Body of pancreas (tissue), 4 donors: ENCODE measurements around the gene SOBP.

Experiments used
- CTCF ChIP-seq, 7 experiments: fragments of 450-650 bp in 4 of 7; fragments of 200-600 bp in 3 of 7; sonication (generic) in 3 of 7; IDR thresholded peaks; one replicate each; pipeline ENCODE4 v1.5.1; 2016 to 2019; ENCODE audit warnings: antibody characterized with exemption in 7 of 7
- POLR2A ChIP-seq, 3 donors: fragments of 450-650 bp; IDR thresholded peaks; one replicate each; pipeline ENCODE4 v1.6.1; 2016; ENCODE audit warnings: antibody characterized with exemption in 3 of 3, mild to moderate bottlenecking in 2 of 3

- no peak for TF ChIP-seq CTCF (IDR thresholded peaks at IDR 0.05)
- no peak for TF ChIP-seq POLR2A (IDR thresholded peaks at IDR 0.05)
These were observed 135.3 kb downstream of the SOBP start for GRCh38 chr6:107625264-107625663.
